ENCODE results near the gene SLC2A4RG. TPM values are rescaled to one million over a fixed set of nuclear protein-coding genes. Genes with fewer than 3 reads are reported as not detected.

SLC2A4RG gene
- total and polyA plus RNA-seq, 2 experiments from 2014 or later: 21.3 to 63.9 TPM

DNA sequence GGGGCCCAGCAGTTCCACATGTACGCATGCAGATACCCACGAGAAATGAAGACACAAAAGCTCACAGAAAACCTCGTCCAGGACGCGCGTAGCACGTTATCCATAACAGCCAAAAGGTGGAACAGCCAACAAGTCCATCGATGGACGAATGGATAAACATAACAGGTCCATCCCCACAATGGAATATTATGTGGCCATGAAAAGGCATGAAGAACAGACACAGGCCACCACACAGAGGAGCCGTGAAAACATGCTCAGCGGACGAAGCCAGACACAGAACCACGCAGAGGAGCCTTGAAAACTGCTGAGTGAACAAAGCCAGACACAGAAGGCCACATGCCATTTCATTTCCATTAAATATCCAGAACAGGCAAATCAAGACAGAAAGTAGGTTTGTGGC lies 38.0 kb downstream of the SLC2A4RG start:
- Histone ChIP-seq H3K9ac (no peak overlapping the region), H3K9me2 (ENCODE audit: insufficient read depth) (no peaks in the 10 kb centered on the region), H3K27me3 (replicated peaks; ENCODE audit: insufficient read depth) (no peaks in the 10 kb centered on the region), H3K4me1 (ENCODE audit: insufficient read depth) (no peaks in the 10 kb centered on the region), H3K27ac (no peak overlapping the region), H2AFZ (no peak overlapping the region), H3K36me3 (ENCODE audit: low read depth) (no peaks in the 10 kb centered on the region), H3K79me2 (ENCODE audit: insufficient read depth) (no peaks in the 10 kb centered on the region), H3K9me3 (ENCODE audit: low read depth) (no peaks in the 10 kb centered on the region), H4K20me1 (ENCODE audit: insufficient read depth) (no peaks in the 10 kb centered on the region), H3K4me2 (ENCODE audit: unreplicated experiment) (no peak overlapping the region), H3K4me3 (no peak overlapping the region), H3F3A (ENCODE audit: insufficient read depth) (no peaks in the 10 kb centered on the region)
- no peak for DNase-seq
- TF ChIP-seq EZH2 (IDR thresholded peaks at IDR 0.05; ENCODE audit: insufficient read depth, poor library complexity, severe bottlenecking): no peak
- TF ChIP-seq EZH2phosphoT487 (IDR thresholded peaks at IDR 0.05; ENCODE audit: insufficient read depth, low read depth): no peak
- in situ Hi-C loops (cut with MboI): no loop called here
- 94 to 95% methylated on average over 13 of the region's 13 CpGs for WGBS, 2 experiments (ENCODE audit: low coverage in 1 of 2, low lambda C conversion rate in 2 of 2, missing lambda C conversion rate in 2 of 2)

GRCh38 chr20:63778034-63778752 lies 38.6 kb downstream of the SLC2A4RG start:
- H3K27me3 ChIP-seq (replicated peaks; ENCODE audit: insufficient read depth): no peaks in the 10 kb centered on the region
- no peak overlapping the region for H3K4me3 ChIP-seq
- 47 to 49% methylated on average over 18 to 19 of the region's 19 CpGs for WGBS, 2 experiments (ENCODE audit: low coverage in 1 of 2, low lambda C conversion rate in 2 of 2, missing lambda C conversion rate in 2 of 2)
- H3K79me2 ChIP-seq (ENCODE audit: insufficient read depth): no peaks in the 10 kb centered on the region
- H4K20me1 ChIP-seq (ENCODE audit: insufficient read depth): no peaks in the 10 kb centered on the region
- H3K9ac ChIP-seq: no peak overlapping the region
- H2AFZ ChIP-seq: no peak overlapping the region
- H3F3A ChIP-seq (ENCODE audit: insufficient read depth): no peaks in the 10 kb centered on the region
- H3K27ac ChIP-seq: no peak overlapping the region
- H3K9me3 ChIP-seq (ENCODE audit: low read depth): no peaks in the 10 kb centered on the region
- no peaks in the 10 kb centered on the region for H3K36me3 ChIP-seq (ENCODE audit: low read depth)
- H3K4me1 ChIP-seq (ENCODE audit: insufficient read depth): no peaks in the 10 kb centered on the region
- in situ Hi-C loops (cut with MboI): no loop called here
- no peak for TF ChIP-seq EZH2 (IDR thresholded peaks at IDR 0.05; ENCODE audit: insufficient read depth, poor library complexity, severe bottlenecking)
- TF ChIP-seq EZH2phosphoT487 (IDR thresholded peaks at IDR 0.05; ENCODE audit: insufficient read depth, low read depth): no peak
- no peak overlapping the region for H3K4me2 ChIP-seq (ENCODE audit: unreplicated experiment)
- no peaks in the 10 kb centered on the region for H3K9me2 ChIP-seq (ENCODE audit: insufficient read depth)
- peak; percentile 15 for DNase-seq

DNA sequence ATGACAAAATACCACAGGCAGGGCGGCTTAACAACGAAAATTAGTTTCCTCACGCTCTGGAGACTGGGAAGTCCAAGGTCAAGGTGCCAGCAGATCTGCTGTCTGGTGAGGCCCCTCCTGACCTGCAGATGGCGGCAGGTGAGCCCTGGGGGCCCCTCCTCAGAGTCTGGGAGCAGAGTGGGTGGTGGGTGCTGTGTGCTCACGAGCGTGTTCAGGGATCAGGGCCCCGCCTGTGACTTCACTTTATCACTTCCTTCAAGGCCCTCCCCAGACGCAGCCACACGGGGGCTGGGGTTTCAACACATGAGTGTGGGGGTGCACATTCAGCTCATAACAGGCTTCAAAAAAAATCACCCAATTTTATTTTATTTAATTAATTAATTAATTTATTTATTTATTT lies 39.3 kb downstream of the SLC2A4RG start:
- Histone ChIP-seq H2AFZ (no peak overlapping the region), H3K9ac (no peak overlapping the region), H3K4me2 (ENCODE audit: unreplicated experiment) (no peak overlapping the region), H3K9me3 (ENCODE audit: low read depth) (no peaks in the 10 kb centered on the region), H3K79me2 (ENCODE audit: insufficient read depth) (no peaks in the 10 kb centered on the region), H4K20me1 (ENCODE audit: insufficient read depth) (no peaks in the 10 kb centered on the region), H3K27me3 (replicated peaks; ENCODE audit: insufficient read depth) (no peaks in the 10 kb centered on the region), H3K36me3 (ENCODE audit: low read depth) (no peaks in the 10 kb centered on the region), H3K27ac (no peak overlapping the region), H3F3A (ENCODE audit: insufficient read depth) (no peaks in the 10 kb centered on the region), H3K9me2 (ENCODE audit: insufficient read depth) (no peaks in the 10 kb centered on the region), H3K4me1 (ENCODE audit: insufficient read depth) (no peaks in the 10 kb centered on the region), H3K4me3 (no peak overlapping the region)
- no peak for DNase-seq
- WGBS, 2 experiments (ENCODE audit: low coverage in 1 of 2, low lambda C conversion rate in 2 of 2, missing lambda C conversion rate in 2 of 2): 90 to 94% methylated on average over 9 of the region's 9 CpGs
- TF ChIP-seq EZH2 (IDR thresholded peaks at IDR 0.05; ENCODE audit: insufficient read depth, poor library complexity, severe bottlenecking) (no peak), EZH2phosphoT487 (IDR thresholded peaks at IDR 0.05; ENCODE audit: insufficient read depth, low read depth) (no peak)
- in situ Hi-C loops (cut with MboI): no loop called here

- in situ Hi-C loops (cut with MboI): no loop called here
- H3K27me3 ChIP-seq (replicated peaks; ENCODE audit: insufficient read depth): no peaks in the 10 kb centered on the region
- no peaks in the 10 kb centered on the region for H3K4me1 ChIP-seq (ENCODE audit: insufficient read depth)
- no peaks in the 10 kb centered on the region for H3F3A ChIP-seq (ENCODE audit: insufficient read depth)
- DNase-seq: no peak
- no peaks in the 10 kb centered on the region for H3K79me2 ChIP-seq (ENCODE audit: insufficient read depth)
- no peak for TF ChIP-seq EZH2 (IDR thresholded peaks at IDR 0.05; ENCODE audit: insufficient read depth, poor library complexity, severe bottlenecking)
- TF ChIP-seq EZH2phosphoT487 (IDR thresholded peaks at IDR 0.05; ENCODE audit: insufficient read depth, low read depth): no peak
- 86 to 88% methylated on average over 14 of the region's 14 CpGs for WGBS, 2 experiments (ENCODE audit: low coverage in 1 of 2, low lambda C conversion rate in 2 of 2, missing lambda C conversion rate in 2 of 2)
- no peak overlapping the region for H3K4me3 ChIP-seq
- no peak overlapping the region for H3K27ac ChIP-seq
- no peak overlapping the region for H2AFZ ChIP-seq
- no peak overlapping the region for H3K4me2 ChIP-seq (ENCODE audit: unreplicated experiment)
- no peaks in the 10 kb centered on the region for H3K36me3 ChIP-seq (ENCODE audit: low read depth)
- H3K9me2 ChIP-seq (ENCODE audit: insufficient read depth): no peaks in the 10 kb centered on the region
- H3K9ac ChIP-seq: no peak overlapping the region
- no peaks in the 10 kb centered on the region for H4K20me1 ChIP-seq (ENCODE audit: insufficient read depth)
- no peaks in the 10 kb centered on the region for H3K9me3 ChIP-seq (ENCODE audit: low read depth)
Observed at GRCh38 chr20:63781181-63781580, 41.6 kb downstream of the SLC2A4RG start.

All from GM23248 (cell line).